GM20000 (cell line): ENCODE measurements around the gene VEZT.

Experiments
- DNase-seq: peaks from one replicate; pipeline ENCODE4 v3.0.0; 2012; ENCODE audit warnings: low spot score
- CTCF ChIP-seq: IDR thresholded peaks from 2 replicates; pipeline ENCODE4 v1.5.1; 2012; ENCODE audit warnings: mild to moderate bottlenecking, control low read depth; ENCODE audit errors: extremely low read depth, missing control alignments

Gene VEZT

GRCh38 chr12:95259368-95259767, 41.8 kb downstream of the VEZT start:
- no peak for TF ChIP-seq CTCF
- DNase-seq, result no peak

GRCh38 chr12:95261109-95261508, 43.5 kb downstream of the VEZT start:
- TF ChIP-seq CTCF, result no peak
- DNase-seq, result no peak

DNA sequence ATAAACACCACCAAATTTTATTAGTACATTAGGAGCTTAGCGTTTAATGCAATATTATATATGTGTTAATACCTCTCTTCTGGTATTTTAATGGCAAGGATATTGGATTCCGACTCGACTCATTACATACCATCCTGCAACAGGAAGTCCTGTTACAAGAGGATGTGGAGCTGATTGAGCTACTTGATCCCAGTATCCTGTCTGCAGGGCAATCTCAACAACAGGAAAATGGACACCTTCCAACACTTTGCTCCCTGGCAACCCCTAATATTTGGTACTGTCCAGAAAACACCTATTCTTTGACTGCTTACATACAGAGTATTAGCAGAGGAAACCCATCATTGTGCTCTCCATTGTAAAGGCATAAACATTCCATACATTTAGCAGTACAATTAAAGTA, 45.2 kb downstream of the VEZT start:
- no peak for TF ChIP-seq CTCF
- no peak for DNase-seq

DNA sequence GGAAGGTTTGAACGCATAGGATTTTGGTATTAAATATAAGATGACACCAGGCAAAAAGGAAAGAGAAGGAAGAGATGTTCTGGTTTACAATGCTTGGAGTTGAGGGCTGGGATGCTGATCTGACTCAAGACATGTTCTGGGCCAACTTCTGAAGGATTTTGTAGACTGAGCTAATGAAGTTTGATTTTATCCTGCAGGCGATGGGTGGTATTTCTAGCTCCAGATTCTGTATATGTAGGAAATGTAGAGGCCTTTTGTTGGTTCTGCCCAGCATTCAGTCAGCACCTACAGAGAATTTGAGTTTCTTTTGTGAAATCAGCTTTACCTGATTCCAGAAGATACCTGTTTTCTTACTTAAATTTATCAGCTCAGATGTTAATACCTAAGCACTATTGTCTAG, 48.2 kb downstream of the VEZT start:
- TF ChIP-seq CTCF, result no peak

DNA sequence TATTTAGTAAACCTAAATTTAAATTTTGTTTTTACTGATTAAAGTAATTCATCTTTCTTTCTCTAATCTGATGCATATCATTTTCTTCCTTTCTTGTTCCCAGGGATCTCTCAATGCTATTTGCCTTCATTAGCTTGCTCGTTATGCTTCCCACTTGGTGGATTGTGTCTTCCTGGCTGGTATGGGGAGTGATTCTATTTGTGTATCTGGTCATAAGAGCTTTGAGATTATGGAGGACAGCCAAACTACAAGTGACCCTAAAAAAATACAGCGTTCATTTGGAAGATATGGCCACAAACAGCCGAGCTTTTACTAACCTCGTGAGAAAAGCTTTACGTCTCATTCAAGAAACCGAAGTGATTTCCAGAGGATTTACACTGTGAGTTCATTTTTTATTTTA, 48.6 kb downstream of the VEZT start:
- no peak for DNase-seq
- no peak for TF ChIP-seq CTCF

More for the DNA sequence above, 48.2 kb downstream of the VEZT start:
- DNase-seq, result no peak

DNA sequence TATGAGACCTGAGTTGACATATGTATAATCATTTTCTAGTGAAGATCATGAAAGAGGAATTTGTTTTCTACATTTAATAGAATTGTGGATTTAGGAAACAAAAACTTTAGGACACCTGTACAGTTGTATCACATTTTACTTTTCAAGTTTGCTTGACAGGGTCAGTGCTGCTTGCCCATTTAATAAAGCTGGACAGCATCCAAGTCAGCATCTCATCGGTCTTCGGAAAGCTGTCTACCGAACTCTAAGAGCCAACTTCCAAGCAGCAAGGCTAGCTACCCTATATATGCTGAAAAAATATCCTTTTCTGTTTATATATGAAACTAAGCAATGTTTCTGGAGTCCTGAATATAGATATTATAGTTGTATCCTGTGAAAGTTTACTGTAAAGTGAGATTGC, 52.3 kb downstream of the VEZT start:
- no peak for DNase-seq
- no peak for TF ChIP-seq CTCF

- DNase-seq, result no peak
- no peak for TF ChIP-seq CTCF
These were observed 53.9 kb downstream of the VEZT start for GRCh38 chr12:95271465-95271864.
